ENCODE data around the gene LBR. TPM values are rescaled to one million over a fixed set of nuclear protein-coding genes. Genes with fewer than 3 reads are reported as not detected.

Gene LBR
- total RNA-seq, 1 donor, result 25.3 TPM

- no peaks in the 10 kb centered on the region for H3K79me2 ChIP-seq (ENCODE audit: insufficient read depth, low read length)
- no peak overlapping the region for H3K4me3 ChIP-seq (ENCODE audit: insufficient read depth, low read length)
- TF ChIP-seq CTCF (IDR thresholded peaks at IDR 0.05; ENCODE audit: extremely low read depth, low read depth, low read length), result no peak
- DNase-seq (ENCODE audit: insufficient read length, low spot score, missing footprints), result no peak
- H2AFZ ChIP-seq (ENCODE audit: low read length), result no peak overlapping the region
- no peaks in the 10 kb centered on the region for H3K4me1 ChIP-seq (ENCODE audit: insufficient read depth, low read length)
- H3K36me3 ChIP-seq (ENCODE audit: insufficient read depth, low read length), result no peaks in the 10 kb centered on the region
- no peaks in the 10 kb centered on the region for H3K9me3 ChIP-seq (ENCODE audit: low read depth, low read length)
- H3K27ac ChIP-seq (ENCODE audit: low read depth, low read length), result no peak overlapping the region
- no peaks in the 10 kb centered on the region for H3K27me3 ChIP-seq (ENCODE audit: insufficient read depth, low read length)
- H3K4me2 ChIP-seq (ENCODE audit: insufficient read depth, low read length), result no peak overlapping the region
- H4K20me1 ChIP-seq (ENCODE audit: insufficient read depth, low read length), result no peaks in the 10 kb centered on the region
These were observed 72.0 kb downstream of the LBR start for GRCh38 chr1:225355863-225356262.

DNA sequence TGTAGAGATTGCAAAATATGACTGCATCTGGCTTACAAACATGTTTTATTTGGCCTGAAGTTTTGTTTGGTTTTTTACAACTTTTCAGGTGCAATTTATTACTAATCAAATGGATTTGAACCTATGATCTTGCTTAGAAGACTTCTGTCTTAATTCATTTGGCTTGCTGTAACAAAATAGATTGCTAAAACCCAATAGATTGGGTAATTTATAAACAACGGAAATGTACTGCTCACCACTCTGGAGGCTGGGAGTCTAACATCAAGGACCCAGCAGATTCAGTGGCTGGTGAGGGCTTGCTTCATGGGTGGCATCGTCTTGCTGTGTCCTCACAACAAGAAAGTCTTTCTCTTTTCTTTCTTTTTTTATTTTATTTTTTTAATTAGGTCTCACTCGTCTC is 72.9 kb downstream of the LBR start:
- no peak overlapping the region for H3K27ac ChIP-seq (ENCODE audit: low read depth, low read length)
- no peak overlapping the region for H3K4me2 ChIP-seq (ENCODE audit: insufficient read depth, low read length)
- H3K27me3 ChIP-seq (ENCODE audit: insufficient read depth, low read length), result no peaks in the 10 kb centered on the region
- H3K4me3 ChIP-seq (ENCODE audit: insufficient read depth, low read length), result no peak overlapping the region
- no peaks in the 10 kb centered on the region for H4K20me1 ChIP-seq (ENCODE audit: insufficient read depth, low read length)
- H3K79me2 ChIP-seq (ENCODE audit: insufficient read depth, low read length), result no peaks in the 10 kb centered on the region
- DNase-seq (ENCODE audit: insufficient read length, low spot score, missing footprints), result no peak
- no peaks in the 10 kb centered on the region for H3K36me3 ChIP-seq (ENCODE audit: insufficient read depth, low read length)
- no peak overlapping the region for H2AFZ ChIP-seq (ENCODE audit: low read length)
- H3K4me1 ChIP-seq (ENCODE audit: insufficient read depth, low read length), result no peaks in the 10 kb centered on the region
- H3K9me3 ChIP-seq (ENCODE audit: low read depth, low read length), result no peaks in the 10 kb centered on the region
- TF ChIP-seq CTCF (IDR thresholded peaks at IDR 0.05; ENCODE audit: extremely low read depth, low read depth, low read length), result no peak

Other genes starting within 250 kb of the LBR start
- gene ENAH, start 225.1 kb upstream of the LBR start, total RNA-seq, result 344 and 453 TPM in 2 replicates

All from osteoblast (primary cell).